Embryonic facial prominence (tissue), 1 donor: ENCODE data around the gene CD93.

ENCODE experiments used
- DNase-seq: peaks from one replicate; pipeline ENCODE4 v3.0.0-alpha.2; 2016; ENCODE audit errors: extremely low spot score

The CD93 gene

DNA sequence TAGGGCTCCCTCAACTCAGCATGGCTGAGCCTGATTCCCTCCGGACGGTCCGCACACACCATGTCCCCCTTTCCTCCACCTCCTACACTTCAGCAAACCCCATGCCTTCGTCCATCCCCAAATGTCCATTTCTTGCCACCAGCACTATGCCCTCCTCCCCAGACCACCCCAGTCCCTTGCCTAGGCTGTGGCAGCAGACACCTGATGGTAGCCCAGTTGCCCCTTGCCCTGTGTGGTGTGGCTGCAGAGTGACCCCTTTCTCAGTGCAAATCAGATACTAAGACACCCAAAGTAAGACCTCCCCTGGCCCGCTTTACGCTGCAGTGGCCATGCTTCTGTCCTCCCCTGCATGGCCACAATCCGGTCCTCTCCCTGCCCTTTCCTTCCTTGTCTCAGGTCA is 34.1 kb upstream of the CD93 start:
- no peak for DNase-seq

- no peak for DNase-seq
Measured at GRCh38 chr20:23119456-23120216, 33.5 kb upstream of the CD93 start.

DNA sequence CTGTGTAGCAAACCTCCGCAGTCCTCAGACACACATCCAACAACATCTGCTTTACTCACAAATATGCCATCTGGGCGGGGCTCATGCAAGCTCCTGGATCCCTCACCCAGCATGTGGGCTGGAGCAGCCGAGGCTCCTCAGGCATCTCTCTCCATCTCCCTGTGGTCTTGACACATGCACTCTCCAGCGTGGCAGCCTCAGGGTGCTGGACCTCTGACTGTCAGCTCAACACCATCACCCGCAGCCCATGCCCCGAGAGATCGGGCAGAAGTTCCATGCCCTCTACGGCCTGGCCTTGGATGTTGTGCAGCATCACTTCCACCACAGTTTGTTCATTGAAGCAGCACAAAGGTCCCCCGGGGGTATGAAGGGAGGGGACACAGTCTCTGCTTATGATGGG is 32.6 kb upstream of the CD93 start:
- DNase-seq, result no peak

- DNase-seq, result no peak
Measured at GRCh38 chr20:23118144-23118543, 32.0 kb upstream of the CD93 start.

GRCh38 chr20:23117738-23118137 is 31.6 kb upstream of the CD93 start:
- DNase-seq, result no peak

- no peak for DNase-seq
Measured at GRCh38 chr20:23116311-23117089, 30.4 kb upstream of the CD93 start.

DNA sequence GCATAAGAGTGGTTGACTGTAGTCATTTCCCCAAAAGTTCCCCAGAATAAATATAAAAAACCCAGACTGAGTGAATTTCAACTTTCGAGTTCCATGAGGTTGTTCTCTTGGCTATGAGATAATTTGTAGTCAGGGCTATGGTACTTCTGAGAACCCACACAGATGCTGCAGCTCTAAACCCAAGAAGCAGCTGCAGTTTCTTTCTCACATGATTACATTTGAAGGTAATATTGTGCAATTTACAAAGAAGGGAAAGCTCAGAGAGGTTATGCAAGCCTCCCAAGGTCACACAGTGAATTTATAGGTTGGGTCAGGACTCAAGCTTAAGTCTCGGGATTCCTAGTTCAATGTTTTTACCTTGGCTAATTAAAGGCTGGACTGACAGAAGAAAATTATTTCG is 29.7 kb upstream of the CD93 start:
- DNase-seq, result no peak

DNA sequence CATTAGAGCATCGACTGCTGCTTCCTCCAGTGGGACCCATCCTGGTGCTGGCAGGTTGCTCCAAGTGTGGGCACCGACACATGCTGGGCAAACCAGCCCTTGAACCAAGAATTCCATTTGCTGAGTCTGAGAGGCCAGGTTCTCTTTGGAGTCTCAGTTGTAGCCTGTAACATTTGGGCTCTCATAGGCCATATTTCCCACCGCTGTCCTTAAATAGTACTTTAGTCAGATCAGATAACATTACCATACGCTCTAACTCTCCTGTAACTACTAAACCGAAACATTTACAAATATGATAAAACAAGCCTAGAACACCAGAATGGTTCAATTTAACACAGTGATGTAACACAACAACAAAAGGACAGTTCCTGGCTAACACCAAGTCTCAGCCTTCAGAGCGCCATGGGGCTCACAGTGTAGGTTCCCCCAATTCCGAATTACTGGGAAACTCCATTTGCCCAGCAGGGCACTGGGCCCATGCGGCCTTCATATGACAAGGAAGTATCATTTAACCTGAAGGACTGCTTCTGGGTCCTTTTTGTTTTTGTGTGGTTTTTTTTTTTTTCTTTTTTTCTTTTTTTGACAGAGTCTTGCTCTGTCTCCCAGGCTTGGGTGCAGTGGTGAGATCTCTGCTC is 28.4 kb upstream of the CD93 start:
- no peak for DNase-seq

GRCh38 chr20:23114018-23114417 is 27.9 kb upstream of the CD93 start:
- no peak for DNase-seq

- no peak for DNase-seq
Measured at GRCh38 chr20:23112595-23112994, 26.5 kb upstream of the CD93 start.

GRCh38 chr20:23111944-23112342 is 25.8 kb upstream of the CD93 start:
- DNase-seq, result no peak

GRCh38 chr20:23111307-23111943 is 25.3 kb upstream of the CD93 start:
- DNase-seq, result no peak

DNA sequence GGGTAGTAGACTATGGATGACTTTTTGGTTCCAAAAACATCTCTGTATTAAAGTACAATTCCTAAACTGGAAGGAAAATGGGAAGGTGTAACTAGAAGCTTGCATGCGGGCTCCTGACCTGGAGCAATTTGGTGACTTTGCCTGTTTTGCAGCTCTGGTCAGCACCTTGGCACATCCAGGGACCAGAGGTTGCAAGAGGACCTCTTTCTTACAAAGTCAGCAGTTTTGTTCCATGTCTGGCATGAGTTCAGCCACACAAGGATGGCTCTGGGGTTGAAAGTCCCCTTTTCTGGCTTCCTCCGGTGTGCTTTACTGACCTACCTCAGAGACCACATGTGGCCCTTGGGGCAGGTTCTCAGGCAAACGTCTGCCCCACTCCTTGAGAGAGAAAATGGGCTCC is 22.7 kb upstream of the CD93 start:
- no peak for DNase-seq

GRCh38 chr20:23107466-23107865 is 21.3 kb upstream of the CD93 start:
- no peak for DNase-seq

DNA sequence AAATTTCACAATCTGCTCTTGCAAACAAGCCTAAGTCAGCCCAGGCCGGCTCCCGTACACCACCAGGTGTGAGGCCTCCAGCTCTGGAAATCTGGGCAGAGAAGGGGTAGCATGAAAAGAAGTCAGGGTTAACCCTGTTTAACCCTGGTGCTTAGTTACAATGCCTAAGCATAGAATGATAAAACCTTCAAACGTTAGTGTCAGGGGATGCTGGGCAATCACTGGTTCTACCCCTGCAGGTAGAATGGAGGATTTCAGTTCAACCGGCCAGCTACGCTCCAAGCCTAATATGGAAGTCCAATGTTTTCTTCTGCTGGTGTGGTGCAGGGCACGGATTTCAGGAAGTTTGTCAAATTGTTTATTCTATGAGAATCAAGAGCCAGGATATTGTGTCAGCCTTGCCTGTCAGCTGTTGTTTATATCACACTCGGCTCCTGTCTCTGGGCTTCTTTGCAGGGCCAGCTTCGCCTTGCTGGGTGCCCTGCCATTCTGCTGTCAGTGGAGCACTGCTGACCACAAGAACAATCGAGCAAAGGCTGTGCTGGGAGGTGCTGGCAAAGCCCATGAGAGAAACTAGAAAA is 20.2 kb upstream of the CD93 start:
- no peak for DNase-seq

DNA sequence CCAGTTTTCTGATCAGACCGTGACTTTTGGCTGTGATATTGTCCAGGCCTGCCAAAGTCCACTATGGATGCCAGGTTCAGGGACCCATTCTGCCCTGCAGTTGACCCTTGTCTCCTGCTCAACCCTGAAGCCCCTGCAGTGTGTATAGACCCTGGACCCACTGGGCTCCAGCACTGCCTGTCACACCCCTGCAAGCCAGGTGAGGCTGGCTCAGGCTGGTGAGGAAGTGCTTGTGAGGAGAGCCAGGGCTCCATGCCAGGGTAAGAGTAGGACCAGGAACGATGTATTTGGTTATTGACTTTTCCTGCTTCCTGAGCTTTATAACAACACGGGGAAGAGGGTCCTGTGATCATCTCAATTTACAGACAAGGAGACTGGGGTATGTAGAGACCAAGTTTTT is 19.1 kb upstream of the CD93 start:
- no peak for DNase-seq

GRCh38 chr20:23103284-23104018 is 17.3 kb upstream of the CD93 start:
- DNase-seq, result no peak

DNA sequence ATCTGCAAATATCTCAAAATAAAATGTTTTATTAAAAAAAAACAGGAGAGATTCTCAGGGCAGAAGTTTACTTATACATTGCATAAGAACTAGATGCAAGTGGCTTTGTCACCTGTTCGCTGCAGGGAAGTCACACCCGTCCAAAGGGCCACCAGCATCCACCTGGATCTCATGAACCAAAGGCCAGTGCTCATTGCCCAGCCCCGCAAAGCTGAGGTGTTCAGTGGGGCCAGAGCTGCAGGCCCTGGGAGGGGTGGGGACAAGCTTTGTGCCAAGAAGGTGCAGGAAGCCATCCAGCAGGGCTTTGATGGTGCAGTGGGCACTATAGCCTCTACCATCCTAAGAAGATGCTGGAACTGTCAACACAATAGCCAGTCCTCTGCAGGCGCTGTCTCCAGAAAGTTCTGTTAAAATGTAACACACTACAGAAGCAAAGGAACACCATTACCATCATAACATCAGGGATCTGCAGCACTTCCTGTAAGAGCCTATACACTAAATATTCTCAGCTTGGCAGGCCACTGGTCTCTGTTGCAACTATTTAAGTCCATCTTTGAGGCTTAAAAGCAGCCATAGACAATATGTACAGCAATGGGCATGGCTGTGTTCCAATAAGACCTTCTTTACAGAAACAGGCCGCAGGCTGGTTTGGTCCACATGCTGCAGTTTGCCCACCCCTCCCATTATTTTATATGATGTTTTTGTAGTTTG is 15.7 kb upstream of the CD93 start:
- no peak for DNase-seq

DNA sequence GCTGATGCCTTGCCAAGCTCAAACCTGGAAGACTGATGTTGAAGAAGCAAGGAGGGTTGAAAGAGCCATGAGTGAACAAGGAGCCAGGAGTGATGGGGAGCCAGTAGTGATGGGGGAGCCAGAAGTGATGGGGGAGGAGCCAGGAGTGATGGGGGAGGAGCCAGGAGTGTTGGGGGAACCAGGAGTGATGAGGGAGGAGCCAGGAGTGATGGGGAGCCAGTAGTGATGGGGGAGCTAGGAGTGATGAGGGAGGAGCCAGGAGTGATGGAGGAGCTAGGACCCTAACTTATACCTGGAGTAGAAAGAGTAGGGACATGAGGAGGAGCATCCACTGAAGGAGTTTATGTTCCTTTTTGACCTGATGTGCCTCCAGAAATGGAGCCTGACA is 14.6 kb upstream of the CD93 start:
- DNase-seq, result no peak

DNA sequence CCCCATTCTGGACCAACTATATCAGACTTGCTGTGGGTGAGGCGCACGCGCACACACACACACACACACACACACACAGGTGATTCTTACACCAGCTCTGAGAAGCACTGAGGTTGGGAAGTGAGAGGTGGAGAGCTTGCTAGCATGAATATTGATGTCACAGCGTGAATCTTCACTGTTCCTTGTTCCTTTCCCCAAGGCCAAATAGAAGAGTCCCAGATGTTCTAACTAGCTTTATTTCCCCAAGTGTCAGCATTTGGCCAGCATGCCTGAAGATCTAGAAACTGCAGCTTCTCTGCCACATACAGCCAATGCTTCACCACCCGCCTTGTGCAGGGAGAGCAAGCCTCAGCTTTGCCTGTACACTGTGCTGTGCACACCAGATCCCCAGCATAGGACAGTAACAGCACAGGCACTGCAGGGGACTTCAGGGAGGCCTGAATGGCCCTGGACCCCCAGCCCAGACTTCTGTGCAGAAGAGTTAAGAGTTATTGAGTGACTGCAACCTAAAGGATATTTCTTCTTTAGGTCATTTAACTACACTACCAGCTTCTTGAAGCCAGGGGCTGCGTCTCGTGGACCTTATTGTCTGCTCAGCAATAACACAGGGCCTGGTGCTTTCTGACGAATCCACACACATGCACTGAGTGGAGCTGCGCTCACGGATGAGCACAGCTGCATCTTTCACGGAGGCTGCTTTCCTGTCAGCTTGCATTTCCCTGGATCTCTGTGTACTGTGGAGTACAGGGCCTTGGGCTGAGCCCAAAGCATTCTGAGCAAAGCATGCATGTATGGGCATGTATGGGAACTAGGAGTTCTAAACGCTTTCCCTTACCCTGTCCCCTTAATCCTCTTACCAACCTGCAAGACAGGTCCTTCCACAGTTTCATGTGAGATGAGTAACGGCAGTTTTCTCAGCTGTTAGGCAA is 13.9 kb upstream of the CD93 start:
- DNase-seq, result peak; percentile 46
